Muscle layer of colon (tissue), 2 donors: ENCODE results near the gene LAMC1.
"Not testable (repeated sequence)": the region's sequence is repeated elsewhere in the genome, so short reads cannot be mapped to it uniquely, and the experiment has no call there.

Source experiments
- H3K27ac ChIP-seq: one replicate; pipeline ENCODE4 v1.7.0; 2013; ENCODE audit warnings: low read depth, mild to moderate bottlenecking, low read length, moderate library complexity
- H3K27me3 ChIP-seq, 2 donors: one replicate each; pipeline ENCODE4 v1.7.0; 2013; ENCODE audit warnings: low read length in 2 of 2, mild to moderate bottlenecking in 2 of 2; ENCODE audit not compliant: insufficient read depth in 2 of 2, control insufficient read depth in 1 of 2
- H3K36me3 ChIP-seq: one replicate; pipeline ENCODE4 v1.7.0; 2013; ENCODE audit warnings: mild to moderate bottlenecking, low read length; ENCODE audit not compliant: insufficient read depth
- H3K4me1 ChIP-seq: one replicate; pipeline ENCODE4 v1.7.0; 2013; ENCODE audit warnings: mild to moderate bottlenecking, low read length; ENCODE audit not compliant: insufficient read depth
- H3K4me3 ChIP-seq, 2 donors: one replicate each; pipeline ENCODE4 v1.7.0; 2013; ENCODE audit warnings: low read length in 2 of 2, low read depth in 1 of 2, mild to moderate bottlenecking in 1 of 2, moderate library complexity in 1 of 2
- H3K9ac ChIP-seq: one replicate; pipeline ENCODE4 v1.7.0; 2013; ENCODE audit warnings: low read length
- H3K9me3 ChIP-seq: one replicate; pipeline ENCODE4 v1.7.0; 2013; ENCODE audit warnings: mild to moderate bottlenecking, low read length
- donor health status: abdominal sarcoma.
- donor health status: Adenocarcinoma of cecum.

LAMC1 gene

GRCh38 chr1:183070923-183071618 lies 47.9 kb downstream of the LAMC1 start:
- Histone ChIP-seq H3K27ac (no peak overlapping the region), H3K4me3 (no peak overlapping the region), H3K9me3 (no peaks in the 10 kb centered on the region), H3K27me3 (no peaks in the 10 kb centered on the region), H3K36me3 (no peaks in the 10 kb centered on the region), H3K4me1 (peaks cover 58% of the 10 kb centered on the region), H3K9ac (no peak overlapping the region)

- H3K4me3 ChIP-seq, H3K27me3 ChIP-seq, H3K9ac ChIP-seq, H3K36me3 ChIP-seq, H3K9me3 ChIP-seq, H3K27ac ChIP-seq: not testable (repeated sequence)
- H3K4me1 ChIP-seq, result peaks cover 72% of the 10 kb centered on the region
Observed at GRCh38 chr1:183072595-183072994, 49.4 kb downstream of the LAMC1 start.

GRCh38 chr1:183073320-183073719 lies 50.1 kb downstream of the LAMC1 start:
- H3K4me1 ChIP-seq, result peaks cover 72% of the 10 kb centered on the region
- H3K9me3 ChIP-seq, result no peaks in the 10 kb centered on the region
- no peaks in the 10 kb centered on the region for H3K27me3 ChIP-seq
- H3K4me3 ChIP-seq, result no peak overlapping the region
- no peaks in the 10 kb centered on the region for H3K36me3 ChIP-seq
- H3K9ac ChIP-seq, result no peak overlapping the region
- H3K27ac ChIP-seq, result no peak overlapping the region

GRCh38 chr1:183074215-183074614 lies 51.0 kb downstream of the LAMC1 start:
- H3K4me1 ChIP-seq, result peaks cover 76% of the 10 kb centered on the region
- no peak overlapping the region for H3K4me3 ChIP-seq
- H3K9ac ChIP-seq, result no peak overlapping the region
- no peaks in the 10 kb centered on the region for H3K27me3 ChIP-seq
- H3K9me3 ChIP-seq, result no peaks in the 10 kb centered on the region
- H3K27ac ChIP-seq, result no peak overlapping the region
- no peaks in the 10 kb centered on the region for H3K36me3 ChIP-seq

GRCh38 chr1:183075861-183076260 lies 52.6 kb downstream of the LAMC1 start:
- Histone ChIP-seq H3K36me3 (no peaks in the 10 kb centered on the region), H3K9ac (no peak overlapping the region), H3K4me3 (no peak overlapping the region), H3K27ac (peak overlapping the region; percentile 46), H3K4me1 (peaks cover 75% of the 10 kb centered on the region), H3K27me3 (no peaks in the 10 kb centered on the region), H3K9me3 (no peaks in the 10 kb centered on the region)

- H3K9ac ChIP-seq, result no peak overlapping the region
- H3K27me3 ChIP-seq, result no peaks in the 10 kb centered on the region
- no peaks in the 10 kb centered on the region for H3K9me3 ChIP-seq
- H3K4me1 ChIP-seq, result peaks cover 63% of the 10 kb centered on the region
- H3K27ac ChIP-seq, result peak overlapping the region; percentile 16
- no peak overlapping the region for H3K4me3 ChIP-seq
- no peaks in the 10 kb centered on the region for H3K36me3 ChIP-seq
Observed at GRCh38 chr1:183077097-183077496, 53.9 kb downstream of the LAMC1 start.

GRCh38 chr1:183079712-183080388 lies 56.6 kb downstream of the LAMC1 start:
- no peak overlapping the region for H3K27ac ChIP-seq
- H3K4me1 ChIP-seq, result peaks cover 43% of the 10 kb centered on the region
- no peak overlapping the region for H3K4me3 ChIP-seq

GRCh38 chr1:183080406-183080805 lies 57.2 kb downstream of the LAMC1 start:
- no peaks in the 10 kb centered on the region for H3K9me3 ChIP-seq
- peaks cover 38% of the 10 kb centered on the region for H3K4me1 ChIP-seq
- H3K27me3 ChIP-seq, result no peaks in the 10 kb centered on the region
- H3K36me3 ChIP-seq, result no peaks in the 10 kb centered on the region
- H3K4me3 ChIP-seq, result no peak overlapping the region
- no peak overlapping the region for H3K9ac ChIP-seq
- H3K27ac ChIP-seq, result no peak overlapping the region

More at GRCh38 chr1:183079712-183080388, 56.6 kb downstream of the LAMC1 start:
- no peak overlapping the region for H3K9ac ChIP-seq
- H3K36me3 ChIP-seq, result no peaks in the 10 kb centered on the region
- no peaks in the 10 kb centered on the region for H3K9me3 ChIP-seq
- H3K27me3 ChIP-seq, result no peaks in the 10 kb centered on the region

GRCh38 chr1:183081402-183082120 lies 58.3 kb downstream of the LAMC1 start:
- Histone ChIP-seq H3K27me3 (no peaks in the 10 kb centered on the region), H3K36me3 (no peaks in the 10 kb centered on the region), H3K4me1 (peaks cover 27% of the 10 kb centered on the region), H3K4me3 (no peak overlapping the region), H3K9ac (no peak overlapping the region), H3K9me3 (no peaks in the 10 kb centered on the region), H3K27ac (no peak overlapping the region)

GRCh38 chr1:183082650-183083049 lies 59.4 kb downstream of the LAMC1 start:
- H3K27me3 ChIP-seq, result no peaks in the 10 kb centered on the region
- H3K36me3 ChIP-seq, result no peaks in the 10 kb centered on the region
- H3K4me1 ChIP-seq, result peaks cover 18% of the 10 kb centered on the region
- no peak overlapping the region for H3K4me3 ChIP-seq
- no peak overlapping the region for H3K9ac ChIP-seq
- H3K27ac ChIP-seq, result no peak overlapping the region
- no peaks in the 10 kb centered on the region for H3K9me3 ChIP-seq

GRCh38 chr1:183087001-183087400 lies 63.8 kb downstream of the LAMC1 start:
- Histone ChIP-seq H3K4me3 (no peak overlapping the region), H3K9ac (no peak overlapping the region), H3K36me3 (no peaks in the 10 kb centered on the region), H3K27ac (no peak overlapping the region), H3K9me3 (no peaks in the 10 kb centered on the region), H3K4me1 (peaks cover 34% of the 10 kb centered on the region), H3K27me3 (no peaks in the 10 kb centered on the region)
